ENCODE results near the gene APBB1IP.
A peak's percentile ranks its signal among the peaks of the same experiment; 100 is the strongest.
"Not testable (repeated sequence)": the region's sequence is repeated elsewhere in the genome, so short reads cannot be mapped to it uniquely, and the experiment has no call there.

APBB1IP gene

DNA sequence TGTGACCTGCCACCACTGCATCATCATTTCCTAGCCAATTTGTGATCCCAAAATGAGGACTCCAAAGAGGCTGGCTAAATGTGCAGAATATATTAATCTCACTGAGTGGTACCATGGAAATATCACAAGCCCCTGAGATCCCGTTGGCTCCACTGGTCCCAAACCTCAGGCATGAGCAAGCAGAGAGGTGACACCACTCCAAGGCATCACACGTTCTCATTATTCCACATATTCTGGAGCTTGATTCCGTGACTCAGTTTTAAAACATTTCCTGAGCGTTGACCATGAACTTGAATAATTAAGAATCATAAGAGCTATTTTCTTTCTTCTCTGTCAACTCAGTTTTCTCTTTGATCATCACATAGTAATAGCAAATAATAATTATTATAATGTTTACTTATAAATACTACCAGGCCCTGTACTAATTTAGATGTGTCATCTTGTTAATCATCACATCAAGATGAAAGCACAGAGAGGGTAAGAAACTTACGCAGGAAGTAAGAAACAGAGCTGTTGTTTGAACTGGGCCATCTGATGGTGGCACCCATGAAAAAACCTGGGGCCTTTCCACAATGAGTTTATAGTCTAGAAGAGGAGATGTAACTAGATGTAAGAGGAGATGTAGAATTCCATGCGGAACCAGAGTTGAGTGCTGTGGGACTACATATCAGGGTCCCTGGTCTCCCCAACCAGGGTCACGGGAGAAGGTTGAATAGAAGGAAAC, 3.5 kb downstream of the APBB1IP start:
- peak in 1 of 2 donors; percentile 34 for DNase-seq

DNA sequence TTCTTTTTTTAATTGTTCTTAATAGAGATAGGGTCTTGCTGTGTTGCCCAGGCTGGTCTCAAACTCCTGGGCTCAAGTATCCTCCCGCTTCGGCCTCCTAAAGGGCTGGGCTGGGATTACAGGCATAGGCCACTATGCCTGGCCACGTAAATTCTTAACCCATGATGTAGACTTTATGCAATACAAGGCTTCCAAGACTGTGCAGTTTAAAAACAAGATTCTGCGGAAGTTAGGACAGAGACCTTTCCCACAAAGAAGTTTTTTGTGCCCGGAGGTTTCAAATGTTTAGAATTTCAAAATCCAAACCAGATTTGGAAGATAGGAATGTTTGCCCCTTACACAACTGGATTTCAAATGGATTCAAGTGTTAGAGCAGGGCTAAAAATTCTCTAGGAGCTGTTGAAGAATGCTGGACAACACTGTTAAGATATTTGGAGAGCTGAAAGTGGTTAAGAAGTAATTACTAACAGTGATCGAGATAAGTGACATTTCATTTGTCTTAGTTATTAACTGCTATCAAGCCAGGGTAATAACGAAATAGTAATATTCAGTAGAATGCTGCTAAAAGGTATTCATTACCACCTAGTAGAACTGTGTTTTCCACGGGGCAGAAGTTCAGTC, 7.4 kb downstream of the APBB1IP start:
- DNase-seq: no peak

DNA sequence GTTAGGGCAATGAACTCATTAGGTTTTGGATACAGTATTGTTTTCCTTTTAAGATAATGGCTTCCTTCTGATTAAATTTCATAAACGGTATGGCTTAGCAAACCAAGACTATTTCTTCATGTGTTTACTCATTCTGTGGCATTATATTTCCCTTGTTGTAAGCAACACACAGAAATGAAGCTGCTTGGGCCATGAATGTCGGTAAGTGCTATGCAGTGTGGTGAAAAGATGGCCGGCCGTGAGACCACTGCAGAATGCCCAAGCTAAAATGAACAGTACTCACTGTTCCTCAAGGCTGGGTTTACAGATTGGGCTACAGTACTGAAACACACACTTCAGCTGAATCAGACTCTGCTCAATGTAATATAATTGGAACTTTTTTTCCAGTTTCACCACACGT, 8.1 kb downstream of the APBB1IP start:
- no peak for DNase-seq

GRCh38 chr10:26448292-26448691, 10.2 kb downstream of the APBB1IP start:
- DNase-seq: no peak

- peak; percentile 34 to 50 for DNase-seq
Measured at GRCh38 chr10:26448706-26449435, 10.7 kb downstream of the APBB1IP start.

DNA sequence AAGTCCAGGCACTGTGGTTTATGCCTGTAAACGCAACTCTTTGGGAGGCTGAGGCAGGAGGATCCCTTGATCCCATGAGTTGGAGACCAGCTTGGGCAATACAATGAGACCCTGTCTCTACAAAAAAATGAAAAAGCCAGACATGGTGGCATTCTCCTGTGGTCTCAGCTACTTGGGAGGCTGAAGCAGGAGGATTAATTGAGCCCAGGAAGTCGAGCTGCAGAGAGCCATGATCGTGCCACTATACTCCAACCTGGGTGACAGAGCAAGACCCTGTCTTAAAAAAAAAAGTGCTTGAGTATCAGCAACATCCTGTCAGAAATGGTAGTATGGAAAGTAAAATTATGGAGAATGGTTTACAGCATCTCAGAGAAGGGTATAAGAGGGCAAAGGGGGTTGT, 11.6 kb downstream of the APBB1IP start:
- DNase-seq: no peak

DNA sequence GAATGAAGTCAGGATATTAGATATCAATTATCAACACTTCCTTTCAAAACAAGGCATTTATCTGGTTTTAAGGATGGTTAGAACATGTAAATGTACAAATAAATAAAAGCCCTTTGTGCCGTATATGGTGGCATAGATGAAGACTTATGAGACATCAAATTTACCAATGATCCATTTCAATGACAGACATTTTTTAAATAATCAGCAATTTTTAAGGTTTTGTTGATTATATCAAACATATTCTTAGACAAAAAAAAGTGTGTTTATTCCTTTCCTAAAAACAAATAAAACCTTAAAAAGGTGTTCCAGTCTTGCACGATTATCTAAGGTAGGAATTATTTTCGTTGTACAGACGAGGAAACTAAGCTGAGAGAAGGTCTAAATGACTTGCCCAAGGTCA, 13.8 kb downstream of the APBB1IP start:
- DNase-seq: no peak

DNA sequence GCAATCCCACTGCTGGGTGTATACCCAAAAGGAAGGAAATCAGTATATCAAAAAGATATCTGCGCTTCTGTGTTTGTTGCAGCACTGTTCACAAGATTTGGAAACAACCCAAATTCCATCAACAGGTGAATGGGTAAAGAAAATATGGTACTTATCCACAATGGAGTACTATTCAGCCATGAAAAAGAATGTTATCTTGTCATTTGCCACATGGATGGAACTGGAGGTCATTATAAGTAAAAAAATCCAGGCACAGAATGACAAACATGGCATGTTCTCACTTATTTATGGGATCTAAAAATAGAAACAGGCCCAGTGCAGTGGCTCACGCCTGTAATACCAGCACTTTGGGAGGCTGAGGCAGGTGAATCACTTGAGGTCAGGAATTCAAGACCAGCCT, 15.7 kb downstream of the APBB1IP start:
- DNase-seq: no peak

GRCh38 chr10:26454891-26455290, 16.8 kb downstream of the APBB1IP start:
- no peak for DNase-seq

GRCh38 chr10:26455567-26456315, 17.6 kb downstream of the APBB1IP start:
- no peak for DNase-seq

DNA sequence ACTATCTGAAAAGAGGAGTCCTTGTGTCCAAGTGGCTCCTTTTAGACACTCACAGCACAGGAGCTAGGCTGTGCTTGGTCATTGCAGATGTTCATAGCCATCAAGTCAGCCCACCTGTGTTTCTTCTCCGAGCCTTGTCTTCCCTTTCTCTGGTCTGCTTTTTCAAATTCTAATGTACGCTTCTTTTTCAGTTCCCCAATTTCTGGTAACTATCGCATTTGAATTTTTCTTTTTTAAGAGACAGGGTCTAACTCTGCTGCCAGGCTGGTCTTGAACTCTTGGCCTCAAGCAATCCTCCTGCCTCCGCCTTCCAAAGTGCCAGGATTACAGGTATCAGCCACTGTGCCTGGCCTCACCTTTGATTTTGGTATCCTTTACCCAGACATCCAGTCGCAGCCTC, 18.9 kb downstream of the APBB1IP start:
- DNase-seq: no peak

DNA sequence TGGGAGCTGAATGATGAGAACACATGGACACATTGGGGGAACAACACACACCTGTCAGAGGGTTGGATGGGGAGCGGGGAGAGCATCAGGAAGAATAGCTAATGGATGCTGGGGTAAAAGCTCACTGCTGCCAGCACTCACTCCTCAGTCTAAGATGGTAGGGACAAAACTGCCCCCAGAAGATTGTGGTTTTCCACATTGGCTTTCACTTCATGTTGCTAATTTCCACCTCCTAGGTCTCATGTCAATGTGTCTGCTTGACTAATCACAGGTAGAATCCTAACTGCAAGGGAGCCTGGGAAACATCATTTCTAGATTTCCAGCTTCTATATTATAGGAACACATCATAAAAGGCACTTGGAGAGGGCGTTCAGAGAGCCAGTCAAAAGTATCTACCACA, 22.6 kb downstream of the APBB1IP start:
- DNase-seq: no peak

DNA sequence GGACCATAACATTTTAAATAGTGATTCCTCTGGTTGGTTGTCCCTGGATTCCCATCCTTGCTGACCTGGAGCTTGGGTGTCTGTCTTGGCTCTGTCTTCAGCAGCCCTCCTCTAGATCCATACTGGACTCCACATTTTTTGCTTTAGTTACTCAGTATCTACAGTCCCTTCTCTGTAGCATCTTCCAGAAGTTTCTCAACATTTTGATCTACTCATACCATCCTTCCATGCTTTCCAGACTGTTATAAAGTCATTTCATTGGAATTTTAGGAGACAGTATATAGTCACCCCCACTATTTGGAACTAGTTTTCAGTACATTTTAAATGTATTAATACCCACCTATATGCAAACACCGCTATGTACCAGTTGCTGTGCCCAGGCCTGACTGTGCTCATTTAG, 25.8 kb downstream of the APBB1IP start:
- DNase-seq: no peak

GRCh38 chr10:26464632-26465280, 26.6 kb downstream of the APBB1IP start:
- DNase-seq: no peak

- not testable (repeated sequence) for DNase-seq
Measured at GRCh38 chr10:26466531-26466930, 28.4 kb downstream of the APBB1IP start.

- no peak for DNase-seq
Measured at GRCh38 chr10:26467639-26468038, 29.5 kb downstream of the APBB1IP start.

DNA sequence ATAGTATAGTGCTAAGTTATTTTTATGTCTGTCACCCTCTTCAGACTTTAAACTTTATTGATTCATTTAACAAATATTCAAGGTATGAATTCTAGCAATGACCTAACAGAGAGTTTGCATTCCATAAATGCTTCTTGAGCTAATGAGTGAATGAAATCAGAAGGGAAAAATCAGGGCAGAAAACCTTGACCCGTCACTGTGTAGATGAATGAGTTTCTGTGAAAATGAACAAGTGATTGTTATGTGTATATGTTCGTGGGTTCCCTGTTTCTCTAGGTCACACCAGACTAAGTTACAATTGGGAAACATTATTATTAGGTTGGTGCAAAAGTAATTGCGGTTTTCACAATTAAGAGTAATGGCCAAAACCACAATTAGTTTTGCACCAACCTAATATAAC, 30.1 kb downstream of the APBB1IP start:
- DNase-seq: no peak

DNA sequence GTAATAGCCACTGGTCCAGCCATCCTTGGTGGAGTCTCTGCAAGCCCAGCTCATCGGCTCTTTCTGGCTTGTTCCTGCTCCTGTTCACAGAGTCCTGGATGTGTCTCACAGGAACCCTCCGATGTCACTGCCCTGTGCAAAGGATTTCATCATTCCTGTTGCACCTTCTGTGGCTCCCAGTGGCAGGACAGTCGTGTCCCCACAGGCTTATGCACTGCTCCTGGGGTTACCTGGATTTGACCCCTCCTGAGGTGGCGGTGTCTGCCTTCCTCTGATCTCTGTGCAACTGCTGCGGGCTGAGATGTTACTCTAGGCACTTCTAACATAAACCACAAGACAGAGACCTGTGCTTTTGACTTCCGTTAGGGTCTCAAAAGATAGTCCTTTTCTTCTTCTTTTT, 30.6 kb downstream of the APBB1IP start:
- DNase-seq: peak in 1 of 2 donors; percentile 28

GRCh38 chr10:26472492-26472778, 34.3 kb downstream of the APBB1IP start:
- DNase-seq: no peak

- no peak for DNase-seq
Measured at GRCh38 chr10:26474026-26474425, 35.9 kb downstream of the APBB1IP start.

DNA sequence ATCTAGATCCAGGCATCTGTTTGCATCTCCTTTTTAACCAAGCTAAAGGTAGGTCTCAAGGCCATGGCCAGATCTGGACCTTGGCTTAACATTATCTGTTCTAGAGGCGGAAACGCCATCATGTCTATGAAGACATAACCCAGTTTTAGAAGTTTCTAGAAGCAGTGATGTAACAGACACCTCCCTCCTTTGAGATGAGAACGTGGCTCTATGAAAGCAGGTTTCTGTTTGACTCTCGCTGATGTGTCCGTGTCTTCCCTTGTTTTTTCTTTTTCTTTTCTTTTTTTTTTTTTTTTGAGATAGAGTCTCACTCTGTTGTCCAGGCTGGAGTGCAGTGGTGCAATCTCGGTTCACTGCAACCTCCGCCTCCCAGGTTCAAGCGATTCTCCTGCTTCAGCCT, 36.7 kb downstream of the APBB1IP start:
- DNase-seq: not testable (repeated sequence)

DNA sequence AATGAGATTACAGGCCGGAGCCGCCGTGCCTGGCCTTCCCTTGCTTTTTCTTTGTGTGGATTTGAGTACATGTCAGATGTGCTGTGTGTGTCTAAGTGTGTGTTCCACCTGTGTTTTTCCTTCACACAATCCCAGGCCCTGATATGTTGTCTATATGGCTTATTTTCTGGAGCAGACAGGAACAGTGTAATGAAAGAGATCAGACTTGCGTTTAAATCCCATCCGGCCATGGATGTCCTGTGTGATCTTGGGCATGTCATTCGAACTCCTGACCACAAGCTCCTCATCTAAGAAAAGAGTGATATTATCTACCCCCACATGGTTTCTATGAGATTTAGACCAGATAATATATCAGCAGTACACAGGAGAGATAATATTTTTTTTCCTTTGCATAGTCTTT, 37.2 kb downstream of the APBB1IP start:
- no peak for DNase-seq

DNA sequence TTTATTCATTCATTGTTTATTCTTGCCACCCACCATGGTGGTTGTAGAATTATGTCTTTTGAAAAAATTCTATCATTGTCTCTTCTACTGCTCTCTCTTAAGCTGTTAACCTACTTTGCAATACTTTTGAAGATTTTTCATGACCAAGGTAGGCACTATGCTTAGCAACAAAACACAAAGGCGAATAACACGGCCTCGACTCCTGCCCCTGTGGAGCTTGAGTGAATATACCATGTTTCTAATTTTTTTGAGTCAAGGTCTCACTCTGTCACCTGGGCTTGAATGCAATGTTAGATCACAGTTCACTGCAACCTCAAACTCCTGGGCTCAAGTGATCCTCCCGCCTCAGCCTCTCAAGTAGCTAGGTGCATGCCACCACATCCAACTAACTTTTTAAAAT, 39.4 kb downstream of the APBB1IP start:
- no peak for DNase-seq

Data from activated CD4-positive, alpha-beta T cell treated with anti-CD3 and anti-CD28 coated beads for 4 hours (primary cell).